Retinal pigment epithelial cell (primary cell): Measurements from ENCODE around the gene TNRC6C.

Experiments
- DNase-seq: peaks from one replicate; pipeline ENCODE4 v3.0.0-alpha.2; 2010; ENCODE audit warnings: low read depth
- H3K4me3 ChIP-seq: 2 replicates; pipeline ENCODE4 v1.5.1; 2011; ENCODE audit warnings: mild to moderate bottlenecking, low read length, control low read depth, moderate library complexity
- TF ChIP-seq, protein P1 (sequence below): conservative IDR thresholded peaks from 2 replicates; pipeline ENCODE4 v1.5.1; 2011; ENCODE audit warnings: low read depth, low read length, control low read depth, inconsistent platforms

TNRC6C gene

DNA sequence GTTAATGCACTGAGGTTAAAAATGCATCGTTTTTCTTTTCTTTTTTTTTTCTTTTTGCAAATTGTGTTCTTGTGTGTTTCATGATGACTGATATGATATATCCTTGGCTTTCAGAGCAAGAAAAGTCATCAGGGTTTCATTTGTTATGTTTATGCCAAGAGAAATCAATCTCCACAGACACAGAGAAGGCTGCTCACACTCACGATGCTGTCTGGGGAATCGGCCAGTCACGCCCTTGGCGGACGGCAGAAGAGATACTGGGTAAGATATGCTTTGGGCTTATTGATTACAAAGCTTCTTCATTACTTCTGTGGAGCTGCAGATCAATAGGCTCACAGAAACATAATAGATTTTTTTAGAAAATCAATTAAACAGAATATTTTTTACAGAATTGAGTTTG lies 42.2 kb upstream of the TNRC6C start:
- TF ChIP-seq, protein P1, sequence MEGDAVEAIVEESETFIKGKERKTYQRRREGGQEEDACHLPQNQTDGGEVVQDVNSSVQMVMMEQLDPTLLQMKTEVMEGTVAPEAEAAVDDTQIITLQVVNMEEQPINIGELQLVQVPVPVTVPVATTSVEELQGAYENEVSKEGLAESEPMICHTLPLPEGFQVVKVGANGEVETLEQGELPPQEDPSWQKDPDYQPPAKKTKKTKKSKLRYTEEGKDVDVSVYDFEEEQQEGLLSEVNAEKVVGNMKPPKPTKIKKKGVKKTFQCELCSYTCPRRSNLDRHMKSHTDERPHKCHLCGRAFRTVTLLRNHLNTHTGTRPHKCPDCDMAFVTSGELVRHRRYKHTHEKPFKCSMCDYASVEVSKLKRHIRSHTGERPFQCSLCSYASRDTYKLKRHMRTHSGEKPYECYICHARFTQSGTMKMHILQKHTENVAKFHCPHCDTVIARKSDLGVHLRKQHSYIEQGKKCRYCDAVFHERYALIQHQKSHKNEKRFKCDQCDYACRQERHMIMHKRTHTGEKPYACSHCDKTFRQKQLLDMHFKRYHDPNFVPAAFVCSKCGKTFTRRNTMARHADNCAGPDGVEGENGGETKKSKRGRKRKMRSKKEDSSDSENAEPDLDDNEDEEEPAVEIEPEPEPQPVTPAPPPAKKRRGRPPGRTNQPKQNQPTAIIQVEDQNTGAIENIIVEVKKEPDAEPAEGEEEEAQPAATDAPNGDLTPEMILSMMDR, result no peak
- DNase-seq, result no peak

DNA sequence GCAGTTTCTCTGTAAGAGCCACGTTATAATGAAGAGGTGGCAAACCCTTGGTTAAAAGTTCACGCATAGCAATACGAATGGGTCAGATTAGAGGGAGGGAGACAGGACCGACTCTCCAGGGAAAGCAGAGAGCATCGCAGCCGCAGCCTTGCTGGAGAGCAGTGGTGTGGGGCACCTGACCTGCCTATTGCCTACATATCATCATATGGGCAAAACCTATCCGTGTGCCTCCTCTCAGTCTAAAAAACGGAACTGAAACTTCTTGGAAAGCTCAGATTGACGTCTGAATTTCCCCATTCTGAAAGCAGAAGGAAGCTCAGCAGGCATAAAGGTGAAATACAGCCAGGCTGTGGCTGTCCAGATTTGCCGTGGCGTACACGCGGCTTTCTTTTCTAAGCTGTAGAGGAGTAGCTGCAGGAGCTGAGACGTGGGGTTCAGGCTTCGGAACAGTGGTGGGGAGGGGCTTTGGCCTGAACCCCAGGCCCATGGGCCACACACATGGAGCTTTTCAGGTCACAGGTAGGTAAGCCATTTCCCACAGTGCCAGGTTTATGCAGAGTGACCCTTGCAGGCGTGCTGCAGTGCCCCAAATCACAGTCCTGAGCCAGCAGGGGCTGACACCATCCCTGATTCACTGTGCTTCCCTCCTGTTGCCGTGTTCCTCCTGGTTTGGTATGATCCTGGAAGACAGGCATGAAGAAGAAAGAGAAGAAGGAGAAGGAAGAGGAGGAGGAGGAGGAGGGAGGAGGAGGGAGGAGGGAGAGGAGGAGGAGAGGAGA lies 41.6 kb upstream of the TNRC6C start:
- DNase-seq, result no peak
- no peak overlapping the region for H3K4me3 ChIP-seq
- TF ChIP-seq, protein P1, result no peak

More for the DNA sequence above, 42.2 kb upstream of the TNRC6C start:
- H3K4me3 ChIP-seq, result no peak overlapping the region

DNA sequence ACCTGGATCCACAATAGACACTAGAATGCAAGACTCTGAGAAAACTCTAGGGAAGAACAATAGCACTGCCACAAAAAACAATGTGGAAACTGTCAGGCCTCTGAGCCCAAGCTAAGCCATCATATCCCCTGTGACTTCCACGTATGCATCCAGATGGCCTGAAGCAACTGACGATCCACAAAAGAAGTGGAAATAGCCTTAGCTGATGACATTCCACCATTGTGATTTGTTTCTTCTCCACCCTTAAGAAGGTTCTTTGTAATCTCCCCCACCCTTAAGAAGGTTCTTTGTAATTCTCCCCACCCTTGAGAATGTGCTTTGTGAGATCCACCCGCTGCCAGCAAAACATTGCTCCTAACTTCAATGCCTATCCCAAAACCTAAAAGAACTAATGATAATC lies 39.2 kb upstream of the TNRC6C start:
- H3K4me3 ChIP-seq, result no peak overlapping the region
- no peak for DNase-seq
- TF ChIP-seq, protein P1, result no peak

DNA sequence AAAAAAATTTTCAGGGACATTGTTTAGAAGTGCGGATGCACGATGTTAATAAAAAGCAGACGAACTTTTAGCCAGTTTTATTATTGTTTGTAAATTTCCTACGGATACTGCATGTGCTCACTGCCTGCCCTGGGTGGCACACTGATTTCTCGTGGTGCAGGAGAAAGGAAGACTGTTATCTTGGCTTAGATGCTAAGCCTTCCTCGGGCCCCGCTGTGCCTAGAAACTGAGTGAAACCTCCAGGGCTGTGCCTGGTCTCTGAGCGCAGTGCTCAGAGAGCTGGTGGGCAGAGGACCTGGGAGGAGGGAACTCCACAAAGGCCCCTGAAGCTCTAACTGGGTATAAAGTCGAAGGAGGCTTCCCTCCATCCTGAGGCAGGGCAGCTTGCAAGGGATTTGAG lies 35.4 kb upstream of the TNRC6C start:
- DNase-seq, result no peak
- H3K4me3 ChIP-seq, result no peak overlapping the region
- TF ChIP-seq, protein P1, result no peak

DNA sequence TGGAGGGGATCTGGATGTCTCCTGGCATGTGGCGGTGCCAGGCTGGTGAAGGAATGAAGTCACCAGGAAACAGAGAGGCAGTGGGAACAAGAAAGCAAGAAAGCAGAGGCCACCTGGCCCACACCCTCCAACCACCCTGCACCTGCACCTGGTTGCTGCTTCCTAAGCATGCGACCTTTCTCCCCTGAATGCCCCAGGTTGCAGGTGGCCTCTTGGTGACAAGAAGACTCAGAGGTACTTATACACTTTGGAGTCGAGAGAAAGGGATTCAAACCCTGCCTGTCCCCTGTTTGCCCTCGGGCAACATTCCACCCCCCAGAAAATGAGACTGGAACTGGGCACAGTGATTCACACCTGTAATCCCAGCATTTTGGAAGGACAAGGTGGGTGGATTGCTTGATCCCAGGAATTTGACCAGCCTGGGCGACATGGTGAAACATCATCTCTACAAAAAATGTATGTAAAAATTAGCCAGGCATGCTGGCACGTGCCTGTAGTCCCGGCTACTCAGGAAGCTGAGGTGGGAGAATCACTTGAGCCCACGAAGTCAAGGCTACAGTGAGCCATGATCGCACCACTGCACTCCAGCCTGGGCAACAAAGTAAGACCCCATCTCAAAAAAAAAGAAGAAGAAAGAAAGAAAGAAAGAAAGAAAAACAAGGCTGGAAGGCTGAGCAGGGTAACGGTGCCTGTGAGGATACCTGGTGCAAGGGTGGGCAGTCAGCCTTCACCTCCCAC lies 34.6 kb upstream of the TNRC6C start:
- DNase-seq, result no peak
- no peak overlapping the region for H3K4me3 ChIP-seq
- TF ChIP-seq, protein P1, result no peak

DNA sequence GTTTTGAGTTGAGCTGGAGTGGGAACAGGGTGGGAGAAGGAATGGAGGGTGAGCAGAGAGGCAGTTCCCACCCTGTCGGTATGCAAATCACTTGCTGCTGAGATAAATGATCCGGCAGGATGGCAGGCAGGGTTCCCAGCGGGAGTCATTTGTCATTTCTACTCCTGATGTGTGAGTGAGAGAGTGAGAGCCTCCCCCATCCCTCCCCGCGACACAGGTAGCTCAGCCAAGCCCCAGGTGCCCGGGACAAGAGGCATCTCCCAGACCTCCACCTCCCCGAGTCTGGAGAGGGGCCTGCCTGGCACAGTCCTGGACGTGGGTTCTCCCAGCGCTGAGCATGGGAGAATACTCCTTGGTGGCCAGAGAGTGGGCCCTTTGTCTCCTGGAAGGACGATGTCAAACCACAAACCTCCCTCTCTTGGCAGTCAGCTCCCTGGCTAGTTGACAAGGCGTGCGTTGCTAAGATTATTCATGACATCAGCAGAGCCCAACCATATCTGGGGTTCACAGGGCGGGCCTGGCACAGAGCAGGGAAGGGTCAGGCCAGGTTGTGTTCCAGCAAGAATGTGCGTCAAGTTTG lies 33.7 kb upstream of the TNRC6C start:
- peak; percentile 17 for DNase-seq
- TF ChIP-seq, protein P1, result no peak
- H3K4me3 ChIP-seq, result no peak overlapping the region
